ENCODE data around the gene TYSND1. TPM values are rescaled to one million over a fixed set of nuclear protein-coding genes. Genes with fewer than 3 reads are reported as not detected.

Gene TYSND1
- total RNA-seq, 1 experiment from 2014 or later, result 78.2 TPM

GRCh38 chr10:70163448-70163847, 16.9 kb upstream of the TYSND1 start:
- no peak overlapping the region for H3K27ac ChIP-seq (ENCODE audit: low read length)
- no peak overlapping the region for H3K9ac ChIP-seq (ENCODE audit: low read length)
- H3F3A ChIP-seq (ENCODE audit: low read length, unreplicated experiment), result no peaks in the 10 kb centered on the region
- ChIA-PET CTCF (no interaction called here), POLR2A (ENCODE audit: unreplicated experiment) (no interaction called here)
- H2AFZ ChIP-seq (ENCODE audit: low read length), result no peak overlapping the region
- DNase-seq (no peak), ATAC-seq (no peak)
- H3K9me2 ChIP-seq (replicated peaks; ENCODE audit: low read length), result no peaks in the 10 kb centered on the region
- intact Hi-C loops (cut with micrococcal nuclease), result no loop called here
- TF ChIP-seq EZH2 (IDR thresholded peaks at IDR 0.05; ENCODE audit: low read length, unreplicated experiment), result no peak
- TF ChIP-seq EZH2phosphoT487 (IDR thresholded peaks at IDR 0.05; ENCODE audit: borderline replicate concordance, low read length), result no peak
- TF ChIP-seq, protein P1, sequence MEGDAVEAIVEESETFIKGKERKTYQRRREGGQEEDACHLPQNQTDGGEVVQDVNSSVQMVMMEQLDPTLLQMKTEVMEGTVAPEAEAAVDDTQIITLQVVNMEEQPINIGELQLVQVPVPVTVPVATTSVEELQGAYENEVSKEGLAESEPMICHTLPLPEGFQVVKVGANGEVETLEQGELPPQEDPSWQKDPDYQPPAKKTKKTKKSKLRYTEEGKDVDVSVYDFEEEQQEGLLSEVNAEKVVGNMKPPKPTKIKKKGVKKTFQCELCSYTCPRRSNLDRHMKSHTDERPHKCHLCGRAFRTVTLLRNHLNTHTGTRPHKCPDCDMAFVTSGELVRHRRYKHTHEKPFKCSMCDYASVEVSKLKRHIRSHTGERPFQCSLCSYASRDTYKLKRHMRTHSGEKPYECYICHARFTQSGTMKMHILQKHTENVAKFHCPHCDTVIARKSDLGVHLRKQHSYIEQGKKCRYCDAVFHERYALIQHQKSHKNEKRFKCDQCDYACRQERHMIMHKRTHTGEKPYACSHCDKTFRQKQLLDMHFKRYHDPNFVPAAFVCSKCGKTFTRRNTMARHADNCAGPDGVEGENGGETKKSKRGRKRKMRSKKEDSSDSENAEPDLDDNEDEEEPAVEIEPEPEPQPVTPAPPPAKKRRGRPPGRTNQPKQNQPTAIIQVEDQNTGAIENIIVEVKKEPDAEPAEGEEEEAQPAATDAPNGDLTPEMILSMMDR (conservative IDR thresholded peaks at IDR 0.05; ENCODE audit: low read depth, low read length), result no peak
- peaks cover 75% of the 10 kb centered on the region for H4K20me1 ChIP-seq (ENCODE audit: low read length)
- H3K4me3 ChIP-seq (ENCODE audit: low read length), result no peak overlapping the region
- H3K9me3 ChIP-seq (ENCODE audit: low read length), result no peaks in the 10 kb centered on the region
- peaks cover 75% of the 10 kb centered on the region for H3K36me3 ChIP-seq (ENCODE audit: low read depth, low read length)
- H3K4me2 ChIP-seq (ENCODE audit: low read length), result no peak overlapping the region
- no TSS peak for BruUV-seq (replicated peaks)
- H3K4me1 ChIP-seq (ENCODE audit: insufficient read depth, low read length), result peaks cover 18% of the 10 kb centered on the region
- peaks cover 94% of the 10 kb centered on the region for H3K79me2 ChIP-seq (ENCODE audit: low read length)
- no peaks in the 10 kb centered on the region for H3K27me3 ChIP-seq (ENCODE audit: low read length)

DNA sequence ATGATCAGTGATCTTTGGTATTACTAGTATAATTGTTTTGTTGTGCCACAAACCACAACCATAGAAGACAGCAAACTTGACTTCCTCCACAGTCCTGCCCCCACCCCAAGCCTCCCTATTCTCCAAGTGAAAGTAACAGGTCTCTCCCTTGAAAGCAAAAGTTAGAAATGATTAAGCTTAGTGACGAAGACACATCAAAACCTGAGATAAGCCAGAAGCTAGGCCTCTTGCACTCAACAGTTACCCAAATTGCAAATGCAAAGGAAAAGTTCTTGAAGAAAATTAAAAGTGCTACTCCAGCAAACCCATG, 16.3 kb upstream of the TYSND1 start:
- H3K4me1 ChIP-seq (ENCODE audit: insufficient read depth, low read length), result peaks cover 12% of the 10 kb centered on the region; the same call in 1 of the 2 replicates
- H3K9ac ChIP-seq (ENCODE audit: low read length), result no peak overlapping the region
- BruUV-seq (replicated peaks), result no TSS peak
- H3K27ac ChIP-seq (ENCODE audit: low read length), result no peak overlapping the region
- no peak overlapping the region for H3K4me2 ChIP-seq (ENCODE audit: low read length)
- H3F3A ChIP-seq (ENCODE audit: low read length, unreplicated experiment), result no peaks in the 10 kb centered on the region
- H3K9me3 ChIP-seq (ENCODE audit: low read length), result no peaks in the 10 kb centered on the region
- no peak for ATAC-seq
- no peak for DNase-seq
- peaks cover 93% of the 10 kb centered on the region for H3K79me2 ChIP-seq (ENCODE audit: low read length)
- H3K9me2 ChIP-seq (replicated peaks; ENCODE audit: low read length), result no peaks in the 10 kb centered on the region
- no peak overlapping the region for H2AFZ ChIP-seq (ENCODE audit: low read length)
- H3K4me3 ChIP-seq (ENCODE audit: low read length), result no peak overlapping the region
- TF ChIP-seq EZH2 (IDR thresholded peaks at IDR 0.05; ENCODE audit: low read length, unreplicated experiment), result no peak
- TF ChIP-seq EZH2phosphoT487 (IDR thresholded peaks at IDR 0.05; ENCODE audit: borderline replicate concordance, low read length), result no peak
- TF ChIP-seq, protein P1 (conservative IDR thresholded peaks at IDR 0.05; ENCODE audit: low read depth, low read length), result no peak
- H3K36me3 ChIP-seq (ENCODE audit: low read depth, low read length), result peaks cover 77% of the 10 kb centered on the region
- intact Hi-C loops (cut with micrococcal nuclease), result no loop called here
- POLR2A ChIA-PET (ENCODE audit: unreplicated experiment), result no interaction called here
- CTCF ChIA-PET, result no interaction called here
- peaks cover 69% of the 10 kb centered on the region for H4K20me1 ChIP-seq (ENCODE audit: low read length)
- H3K27me3 ChIP-seq (ENCODE audit: low read length), result no peaks in the 10 kb centered on the region

DNA sequence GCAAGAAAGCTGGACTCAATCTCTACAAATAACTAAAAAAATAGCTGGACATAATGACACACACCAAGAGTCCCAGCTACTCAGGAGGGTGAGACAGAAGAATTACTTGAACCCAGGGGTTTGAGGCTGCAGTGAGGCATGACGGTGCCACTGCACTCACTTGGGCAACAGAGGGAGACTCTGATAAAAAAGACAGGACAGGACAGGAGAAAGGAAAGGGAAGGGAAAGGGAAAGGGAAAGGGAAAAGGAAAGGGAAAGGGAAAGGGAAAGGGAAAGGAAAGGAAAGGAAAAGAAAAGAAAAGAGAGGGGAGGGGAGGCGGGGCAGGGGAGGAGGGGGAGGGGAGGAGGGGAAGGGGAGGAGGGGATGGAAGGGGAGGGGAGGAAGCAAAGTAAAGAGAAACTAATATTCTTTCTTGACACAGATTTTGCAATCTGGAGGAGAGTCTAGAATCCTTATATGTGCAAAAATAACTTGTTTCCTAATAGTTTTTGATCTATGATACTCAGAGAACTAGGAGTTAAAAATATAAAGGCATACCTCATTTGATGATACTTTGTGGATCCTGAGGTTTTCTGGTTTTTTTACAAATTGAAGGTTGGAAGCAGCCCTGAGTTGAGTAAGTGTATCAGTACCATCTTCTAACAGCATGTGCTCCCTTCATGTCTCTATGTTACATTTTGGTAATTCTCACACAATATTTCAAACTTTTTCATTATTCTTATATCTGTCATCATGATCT, 15.8 kb upstream of the TYSND1 start:
- POLR2A ChIA-PET (ENCODE audit: unreplicated experiment), result no interaction called here
- intact Hi-C loops (cut with micrococcal nuclease), result no loop called here
- no peak overlapping the region for H3K4me2 ChIP-seq (ENCODE audit: low read length)

More for the DNA sequence above, 15.8 kb upstream of the TYSND1 start:
- peaks cover 10% of the 10 kb centered on the region; the same call in 1 of the 2 replicates for H3K4me1 ChIP-seq (ENCODE audit: insufficient read depth, low read length)
- CTCF ChIA-PET, result no interaction called here
- H3K9me3 ChIP-seq (ENCODE audit: low read length), result no peaks in the 10 kb centered on the region
- BruUV-seq (replicated peaks), result no TSS peak
- no peak overlapping the region for H3K27ac ChIP-seq (ENCODE audit: low read length)
- H3K27me3 ChIP-seq (ENCODE audit: low read length), result no peaks in the 10 kb centered on the region
- TF ChIP-seq EZH2phosphoT487 (IDR thresholded peaks at IDR 0.05; ENCODE audit: borderline replicate concordance, low read length) (no peak), EZH2 (IDR thresholded peaks at IDR 0.05; ENCODE audit: low read length, unreplicated experiment) (no peak)
- TF ChIP-seq, protein P1 (conservative IDR thresholded peaks at IDR 0.05; ENCODE audit: low read depth, low read length), result no peak
- DNase-seq (no peak), ATAC-seq (no peak)
- H3K4me3 ChIP-seq (ENCODE audit: low read length), result no peak overlapping the region
- no peak overlapping the region for H3K9ac ChIP-seq (ENCODE audit: low read length)
- H3K79me2 ChIP-seq (ENCODE audit: low read length), result peaks cover 88% of the 10 kb centered on the region
- no peak overlapping the region for H2AFZ ChIP-seq (ENCODE audit: low read length)
- H3F3A ChIP-seq (ENCODE audit: low read length, unreplicated experiment), result no peaks in the 10 kb centered on the region
- peaks cover 63% of the 10 kb centered on the region for H4K20me1 ChIP-seq (ENCODE audit: low read length)
- H3K36me3 ChIP-seq (ENCODE audit: low read depth, low read length), result peaks cover 78% of the 10 kb centered on the region
- no peaks in the 10 kb centered on the region for H3K9me2 ChIP-seq (replicated peaks; ENCODE audit: low read length)

Data from PC-3 (cell line).